Large intestine (tissue), 3 donors: ENCODE results near the gene LSM10. TPM values are rescaled to one million over a fixed set of nuclear protein-coding genes. Genes with fewer than 3 reads are reported as not detected.

ENCODE experiments used
- DNase-seq, 2 donors: peaks; one replicate each; pipeline versions ENCODE4 v3.0.0 to v3.0.0-alpha.2; 2013
- H3K27ac ChIP-seq: one replicate; pipeline ENCODE4 v1.5.1; 2013; ENCODE audit warnings: low read length
- H3K27me3 ChIP-seq: 2 replicates; pipeline ENCODE4 v1.6.1; 2013; ENCODE audit warnings: low read length; ENCODE audit not compliant: control insufficient read depth, insufficient read depth
- H3K36me3 ChIP-seq: 2 replicates; pipeline ENCODE4 v1.6.1; 2013; ENCODE audit warnings: low read length; ENCODE audit not compliant: control insufficient read depth, insufficient read depth
- H3K4me1 ChIP-seq: one replicate; pipeline ENCODE4 v1.6.1; 2013; ENCODE audit warnings: low read length; ENCODE audit not compliant: control insufficient read depth, insufficient read depth
- H3K4me3 ChIP-seq: one replicate; pipeline ENCODE4 v1.5.1; 2013; ENCODE audit warnings: low read length
- H3K9me3 ChIP-seq: one replicate; pipeline ENCODE4 v1.6.1; 2013; ENCODE audit warnings: mild to moderate bottlenecking, low read depth, low read length, moderate library complexity; ENCODE audit not compliant: control insufficient read depth
- WGBS: methylation state at CpG from one replicate; pipeline ENCODE4 v1.1.5; 2013; ENCODE audit warnings: low lambda C conversion rate; ENCODE audit not compliant: insufficient coverage; 5-methylcytosine and 5-hydroxymethylcytosine counted together
- polyA plus RNA-seq: library from polyadenylated mRNA; unstranded; fragments of 120-200 nt; gene quantifications from one replicate; pipeline ENCODE4 v1.2.1, GENCODE V29; 2013

The LSM10 gene
- polyA plus RNA-seq, 1 donor: 28.3 TPM

- WGBS: 100% methylated on average over 1 of the region's 4 CpGs
- Histone ChIP-seq H3K4me1 (peaks cover 5% of the 10 kb centered on the region), H3K4me3 (no peak overlapping the region), H3K36me3 (peaks cover 5% of the 10 kb centered on the region), H3K27me3 (no peaks in the 10 kb centered on the region), H3K27ac (no peak overlapping the region), H3K9me3 (no peaks in the 10 kb centered on the region)
- no peak for DNase-seq
Measured at GRCh38 chr1:36414384-36414783, 16.7 kb upstream of the LSM10 start.

GRCh38 chr1:36411674-36412648 is 14.3 kb upstream of the LSM10 start:
- no peak overlapping the region for H3K4me3 ChIP-seq
- peaks cover 5% of the 10 kb centered on the region for H3K4me1 ChIP-seq
- WGBS: 100% methylated on average over 2 of the region's 11 CpGs
- H3K27ac ChIP-seq: no peak overlapping the region
- no peaks in the 10 kb centered on the region for H3K36me3 ChIP-seq
- no peak for DNase-seq
- H3K9me3 ChIP-seq: no peaks in the 10 kb centered on the region
- no peaks in the 10 kb centered on the region for H3K27me3 ChIP-seq

GRCh38 chr1:36408479-36408878 is 10.8 kb upstream of the LSM10 start:
- no peak overlapping the region for H3K4me3 ChIP-seq
- H3K27me3 ChIP-seq: no peaks in the 10 kb centered on the region
- no peak for DNase-seq
- 83% methylated on average over 1 of the region's 2 CpGs for WGBS
- no peaks in the 10 kb centered on the region for H3K9me3 ChIP-seq
- H3K36me3 ChIP-seq: no peaks in the 10 kb centered on the region
- H3K27ac ChIP-seq: no peak overlapping the region
- H3K4me1 ChIP-seq: no peaks in the 10 kb centered on the region

- Histone ChIP-seq H3K4me3 (no peak overlapping the region), H3K9me3 (no peaks in the 10 kb centered on the region), H3K4me1 (no peaks in the 10 kb centered on the region), H3K27me3 (no peaks in the 10 kb centered on the region), H3K36me3 (no peaks in the 10 kb centered on the region), H3K27ac (no peak overlapping the region)
- DNase-seq: no peak
- 80% methylated on average over 1 of the region's 1 CpG for WGBS
Measured at GRCh38 chr1:36406440-36406839, 8.7 kb upstream of the LSM10 start.

- Histone ChIP-seq H3K4me3 (no peak overlapping the region), H3K27me3 (no peaks in the 10 kb centered on the region), H3K36me3 (no peaks in the 10 kb centered on the region), H3K4me1 (no peaks in the 10 kb centered on the region), H3K9me3 (no peaks in the 10 kb centered on the region), H3K27ac (no peak overlapping the region)
- DNase-seq: no peak
- 86% methylated on average over 1 of the region's 4 CpGs for WGBS
Measured at GRCh38 chr1:36402504-36402890, 4.8 kb upstream of the LSM10 start.

GRCh38 chr1:36401602-36402503 is 4.1 kb upstream of the LSM10 start:
- no peaks in the 10 kb centered on the region for H3K27me3 ChIP-seq
- H3K9me3 ChIP-seq: no peaks in the 10 kb centered on the region
- no peak overlapping the region for H3K27ac ChIP-seq
- H3K4me1 ChIP-seq: no peaks in the 10 kb centered on the region
- DNase-seq: no peak
- no peaks in the 10 kb centered on the region for H3K36me3 ChIP-seq
- no CpG with 5 or more reads among the region's 12 CpGs for WGBS
- no peak overlapping the region for H3K4me3 ChIP-seq

- DNase-seq: no peak
- no peak overlapping the region for H3K4me3 ChIP-seq
Measured at GRCh38 chr1:36400825-36401601, 3.3 kb upstream of the LSM10 start.

GRCh38 chr1:36400514-36400824 is 2.8 kb upstream of the LSM10 start:
- no peaks in the 10 kb centered on the region for H3K27me3 ChIP-seq
- H3K4me1 ChIP-seq: no peaks in the 10 kb centered on the region
- WGBS: no CpG with 5 or more reads among the region's 10 CpGs
- H3K36me3 ChIP-seq: no peaks in the 10 kb centered on the region
- H3K4me3 ChIP-seq: no peak overlapping the region
- no peaks in the 10 kb centered on the region for H3K9me3 ChIP-seq
- H3K27ac ChIP-seq: no peak overlapping the region
- no peak for DNase-seq

More at GRCh38 chr1:36400825-36401601, 3.3 kb upstream of the LSM10 start:
- H3K27me3 ChIP-seq: no peaks in the 10 kb centered on the region
- no CpG with 5 or more reads among the region's 22 CpGs for WGBS
- H3K4me1 ChIP-seq: no peaks in the 10 kb centered on the region
- no peaks in the 10 kb centered on the region for H3K36me3 ChIP-seq
- H3K9me3 ChIP-seq: no peaks in the 10 kb centered on the region
- H3K27ac ChIP-seq: no peak overlapping the region

GRCh38 chr1:36398370-36398977 is 766 bp upstream of the LSM10 start:
- H3K4me1 ChIP-seq: no peaks in the 10 kb centered on the region
- H3K27ac ChIP-seq: no peak overlapping the region
- no peaks in the 10 kb centered on the region for H3K27me3 ChIP-seq
- no peaks in the 10 kb centered on the region for H3K9me3 ChIP-seq
- H3K36me3 ChIP-seq: peaks cover 7% of the 10 kb centered on the region
- H3K4me3 ChIP-seq: no peak overlapping the region
- no peak for DNase-seq
- no CpG with 5 or more reads among the region's 7 CpGs for WGBS

- DNase-seq: no peak
- H3K9me3 ChIP-seq: no peaks in the 10 kb centered on the region
- H3K27ac ChIP-seq: peak overlapping the region; percentile 83
- H3K4me3 ChIP-seq: peak overlapping the region; percentile 81
- WGBS: no CpG with 5 or more reads among the region's 5 CpGs
- H3K27me3 ChIP-seq: no peaks in the 10 kb centered on the region
- H3K36me3 ChIP-seq: peaks cover 19% of the 10 kb centered on the region
- H3K4me1 ChIP-seq: no peaks in the 10 kb centered on the region
Measured at GRCh38 chr1:36397083-36397377, 678 bp downstream of the LSM10 start.
